ENCODE data around the gene GNLY. TPM values are rescaled to one million over a fixed set of nuclear protein-coding genes. Genes with fewer than 3 reads are reported as not detected.
"Not testable (repeated sequence)": the region's sequence is repeated elsewhere in the genome, so short reads cannot be mapped to it uniquely, and the experiment has no call there.

Gene GNLY
- not detected for polyA plus RNA-seq (2013, experiment 1 of 2; ENCODE audit: insufficient read length)
- not detected for polyA plus RNA-seq (2013, experiment 2 of 2; ENCODE audit: insufficient read length)

DNA sequence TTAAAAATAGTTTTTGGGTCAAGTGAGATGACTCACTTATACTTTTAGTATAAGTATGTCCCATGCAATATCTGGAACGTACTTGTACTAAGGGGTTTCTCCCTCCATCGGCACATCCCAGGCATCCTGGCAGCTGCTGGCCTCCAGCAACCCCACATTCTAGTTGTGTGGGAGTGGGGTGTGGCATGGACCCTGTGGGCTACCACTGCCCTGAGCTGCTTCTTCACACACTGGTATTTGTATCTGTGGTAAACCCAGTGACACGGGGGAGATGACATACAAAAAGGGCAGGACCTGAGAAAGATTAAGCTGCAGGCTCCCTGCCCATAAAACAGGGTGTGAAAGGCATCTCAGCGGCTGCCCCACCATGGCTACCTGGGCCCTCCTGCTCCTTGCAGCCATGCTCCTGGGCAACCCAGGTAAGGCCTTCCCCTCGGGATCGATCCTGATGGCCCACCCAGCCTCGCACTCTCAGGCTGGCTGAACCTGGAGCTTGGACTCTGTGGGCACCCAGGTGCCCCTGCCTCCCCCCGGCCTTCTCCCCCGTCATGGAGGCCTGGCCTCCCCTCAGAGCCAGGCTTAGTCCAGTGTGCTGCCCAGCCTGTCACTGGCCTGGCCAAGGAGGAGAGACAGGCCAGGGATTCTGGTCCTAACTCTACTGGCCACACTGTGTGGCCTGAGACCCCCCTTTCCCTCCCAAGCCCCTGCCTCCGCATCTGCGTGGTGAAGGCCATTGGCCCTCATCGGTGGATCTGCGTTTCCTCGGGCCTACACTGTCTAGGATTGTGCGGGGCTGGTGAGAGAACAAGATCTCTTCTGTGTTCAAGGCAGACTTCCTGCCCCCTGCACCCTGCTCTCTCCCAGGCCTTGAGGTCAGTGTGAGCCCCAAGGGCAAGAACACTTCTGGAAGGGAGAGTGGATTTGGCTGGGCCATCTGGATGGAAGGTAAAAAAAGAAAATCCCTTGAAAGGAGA is at the start of gene GNLY:
TSS of gene GNLY (plus strand) at position 307 of the 974 bp plus-strand sequence. CDS start at position 368, 61 bp downstream.
- DNase-seq = no peak

GRCh38 chr2:85644909-85645308 is 49.2 kb upstream of the GNLY start:
- no peak for DNase-seq

- DNase-seq = no peak
These were observed 48.0 kb upstream of the GNLY start for GRCh38 chr2:85646166-85646565.

DNA sequence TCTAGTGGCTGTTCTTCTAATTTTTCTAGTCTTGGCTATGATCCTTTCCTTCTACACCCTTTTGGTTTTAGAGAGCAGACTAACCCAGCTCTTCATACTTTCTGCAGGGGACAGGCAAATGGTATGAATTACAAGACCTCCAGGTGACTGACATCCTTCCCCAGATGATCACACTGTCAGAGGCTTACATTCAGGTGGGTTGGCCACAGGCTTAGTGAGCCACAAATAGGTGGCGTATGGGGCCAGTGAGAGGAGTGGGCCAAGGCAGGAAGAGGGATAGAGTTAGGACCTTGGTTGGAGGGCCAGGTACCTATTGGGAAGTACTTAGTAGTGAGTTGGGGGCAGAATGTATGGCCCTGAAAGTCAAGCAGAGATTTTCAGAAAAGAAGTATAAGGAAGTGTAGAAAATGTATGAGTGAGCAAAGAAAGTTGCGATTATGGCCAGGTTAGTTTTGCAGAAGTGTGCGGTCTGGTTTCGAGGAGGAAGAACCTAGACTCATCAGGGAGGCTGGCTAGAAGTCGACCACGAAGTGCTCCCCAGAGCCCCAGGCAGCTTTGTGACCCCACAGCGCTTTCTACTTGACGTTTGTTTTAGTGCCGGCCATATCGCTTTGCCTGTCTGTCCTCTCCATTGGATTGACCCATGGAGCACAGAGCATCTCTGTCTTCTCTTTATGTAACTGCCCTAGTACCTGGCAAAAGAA is 46.2 kb upstream of the GNLY start:
- DNase-seq = no peak

DNA sequence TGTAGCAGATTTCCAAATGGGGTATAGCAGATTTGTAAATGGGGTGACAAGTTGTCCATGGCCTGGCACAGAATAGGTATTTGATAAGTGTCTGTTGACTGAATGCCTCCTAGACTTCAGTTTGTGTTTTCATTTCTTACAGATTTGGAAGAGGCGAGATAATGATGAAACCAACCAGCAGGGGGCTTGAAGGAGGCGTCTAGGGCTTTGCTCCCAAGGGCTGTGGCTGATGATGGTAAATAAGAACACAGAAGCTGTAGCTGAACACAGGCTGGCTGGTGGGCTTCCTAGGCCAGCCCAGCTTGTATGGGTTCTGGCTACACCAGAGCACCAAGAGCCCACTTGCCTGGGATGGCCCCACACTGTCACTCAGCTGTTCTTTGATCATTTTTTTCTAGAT is 45.5 kb upstream of the GNLY start:
- DNase-seq = peak; percentile 63

DNA sequence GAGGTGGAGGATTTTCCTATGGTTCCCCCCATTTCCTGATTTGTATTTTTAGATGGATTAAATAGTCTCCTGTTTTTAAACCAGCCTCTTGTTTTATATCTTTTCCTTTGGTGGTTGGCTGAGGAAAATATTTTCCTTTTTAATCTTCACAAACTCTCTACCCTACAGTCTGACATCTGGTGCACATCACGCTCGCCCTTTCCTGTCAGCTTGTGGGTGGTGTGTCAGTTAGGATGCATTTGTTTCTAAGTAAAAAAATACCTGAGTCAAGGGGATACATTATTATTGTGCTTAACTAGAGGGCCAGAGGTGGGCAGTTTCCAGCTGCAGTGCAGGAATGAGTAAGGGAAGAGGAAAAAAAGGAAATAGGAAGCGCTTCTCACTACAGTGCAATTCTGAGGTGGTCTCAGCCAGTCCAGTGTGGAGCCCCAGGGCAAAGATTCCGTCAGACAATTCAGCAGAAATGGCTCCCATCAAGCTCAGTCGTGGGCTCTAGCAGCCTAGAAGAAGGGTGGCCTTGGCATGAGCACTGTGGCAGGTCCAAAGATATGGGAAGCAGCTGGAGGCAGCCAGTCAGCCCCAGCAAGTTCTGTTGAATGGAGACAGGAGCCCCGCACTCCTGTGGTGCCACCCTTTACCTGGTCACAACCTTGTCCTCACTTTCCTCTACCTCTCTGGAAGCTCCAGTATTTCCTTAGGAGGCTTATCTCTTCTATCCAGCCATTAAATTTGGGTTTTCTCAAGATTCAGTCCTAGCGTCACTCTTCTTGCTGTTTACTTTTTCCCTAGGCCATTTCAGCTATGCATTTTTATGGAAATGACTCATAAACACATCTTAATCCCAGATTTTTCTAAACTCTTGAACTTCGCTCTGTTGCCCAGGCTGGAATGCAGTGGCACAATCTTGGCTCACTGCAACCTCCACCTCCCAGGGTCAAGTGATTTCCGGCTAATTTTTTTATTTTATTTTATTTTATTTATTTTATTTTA is 44.7 kb upstream of the GNLY start:
- peak; percentile 87 for DNase-seq

GRCh38 chr2:85650456-85650855 is 43.7 kb upstream of the GNLY start:
- no peak for DNase-seq

- DNase-seq = no peak
These were observed 43.1 kb upstream of the GNLY start for GRCh38 chr2:85651097-85651496.

DNA sequence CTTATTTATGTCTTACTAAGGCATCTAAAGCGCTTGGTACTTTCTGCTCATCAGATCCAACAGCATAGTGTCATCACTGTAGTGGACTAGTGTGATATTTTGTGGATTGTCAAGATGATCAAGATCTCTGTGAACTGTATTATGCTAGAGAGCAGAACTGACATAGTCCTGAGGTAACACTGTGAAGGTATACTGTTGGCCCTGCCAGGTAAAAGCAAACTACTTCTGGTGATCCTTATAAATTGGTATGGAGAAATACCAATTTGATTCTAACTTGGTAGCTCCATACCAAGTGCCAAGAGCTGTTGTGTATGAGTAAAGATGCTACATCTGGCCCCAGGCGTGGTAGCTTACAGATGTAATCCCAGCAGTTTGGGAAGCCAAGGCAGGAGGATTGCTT is 42.1 kb upstream of the GNLY start:
- DNase-seq = no peak

- no peak for DNase-seq
These were observed 40.2 kb upstream of the GNLY start for GRCh38 chr2:85653996-85654395.

GRCh38 chr2:85655961-85656417 is 38.2 kb upstream of the GNLY start:
- peak; percentile 75 for DNase-seq

DNA sequence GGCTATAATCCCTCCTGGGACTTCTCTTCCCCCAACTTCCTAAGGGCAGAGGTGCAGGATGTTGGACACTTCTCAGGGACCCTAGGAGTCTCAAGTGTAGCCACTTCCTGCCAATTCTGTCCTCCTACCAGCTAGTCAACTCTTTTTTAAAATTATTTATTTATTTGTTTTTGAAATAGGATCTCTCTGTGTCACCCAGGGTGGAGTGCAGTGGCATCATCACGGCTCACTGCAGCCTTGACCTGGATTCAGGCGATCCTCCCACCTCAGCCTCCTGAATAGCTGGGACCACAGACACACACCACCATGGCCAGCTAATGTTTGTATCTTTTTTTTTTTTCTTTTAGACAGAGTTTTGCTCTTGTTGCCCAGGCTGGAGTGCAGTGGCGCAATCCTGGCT is 37.7 kb upstream of the GNLY start:
- DNase-seq = peak; percentile 29

- DNase-seq = not testable (repeated sequence)
These were observed 36.8 kb upstream of the GNLY start for GRCh38 chr2:85657399-85657798.

DNA sequence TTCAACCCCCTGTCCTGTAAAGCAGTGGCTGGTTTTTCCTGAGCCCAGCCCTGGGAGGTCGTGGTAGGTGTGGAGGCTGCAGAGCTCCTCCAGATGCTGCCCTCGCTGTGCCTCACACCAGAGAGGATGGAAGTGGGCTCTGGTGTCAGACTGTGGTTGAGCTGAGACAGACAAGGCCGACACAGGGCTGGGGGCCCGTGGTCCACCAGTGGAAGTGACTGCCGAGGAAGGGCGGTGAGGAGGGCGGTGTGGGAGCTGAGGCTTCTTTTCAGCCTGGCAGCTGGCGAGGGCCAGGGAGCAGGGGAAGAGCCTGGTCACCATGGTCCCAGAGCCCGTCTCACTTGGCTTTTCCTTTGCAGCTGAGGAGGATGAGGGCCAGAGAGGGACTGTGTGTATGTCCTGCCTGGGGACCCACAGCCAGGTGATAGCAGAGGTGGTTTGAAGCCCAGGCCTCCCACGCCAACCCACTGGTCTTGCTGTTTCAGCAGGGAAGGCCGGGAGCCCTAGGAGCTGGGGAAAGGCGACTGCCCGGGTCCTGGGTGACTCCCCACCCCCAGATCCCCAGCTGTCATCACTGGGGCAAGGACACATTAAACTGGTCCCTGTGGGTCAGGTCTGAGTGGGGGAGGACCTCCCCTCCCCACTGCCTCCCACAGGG is 34.7 kb upstream of the GNLY start:
- no peak for DNase-seq

DNA sequence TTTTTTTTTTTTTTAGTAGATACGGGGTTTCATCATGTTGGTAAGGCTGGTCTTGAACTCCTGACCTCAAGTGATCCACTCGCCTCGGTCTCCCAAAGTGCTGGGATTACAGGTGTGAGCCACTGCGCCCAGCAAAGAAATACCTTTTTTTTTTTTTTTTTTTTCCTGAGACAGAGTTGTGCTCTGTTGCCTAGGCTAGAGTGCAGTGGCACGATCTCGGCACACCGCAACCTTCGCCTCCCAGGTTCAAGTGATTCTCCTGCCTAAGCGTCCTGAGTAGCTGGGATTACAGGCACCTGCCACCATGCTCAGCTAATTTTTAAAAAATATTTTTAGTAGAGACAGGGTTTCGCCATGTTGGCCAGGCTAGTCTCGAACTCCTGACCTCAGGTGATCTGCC is 33.9 kb upstream of the GNLY start:
- not testable (repeated sequence) for DNase-seq

DNA sequence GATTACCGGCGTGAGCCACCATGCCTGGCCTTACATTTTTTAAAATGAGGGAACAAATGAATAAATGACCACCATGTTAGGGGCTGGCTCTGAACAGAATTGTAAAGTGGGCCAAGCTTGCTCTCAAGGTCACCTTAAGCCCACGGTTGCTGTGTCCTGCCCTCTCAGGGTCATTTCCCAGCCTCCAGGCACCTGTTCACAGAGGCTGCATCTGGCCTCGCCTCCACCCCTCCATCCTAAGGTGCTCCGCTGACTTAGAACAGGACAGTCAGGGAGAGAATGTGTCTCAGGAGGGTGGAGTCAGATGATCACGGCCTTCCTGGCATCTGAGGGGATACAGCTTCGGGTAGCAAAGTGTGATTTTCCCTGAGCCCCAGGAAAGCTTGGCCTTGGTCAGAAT is 33.4 kb upstream of the GNLY start:
- no peak for DNase-seq

DNA sequence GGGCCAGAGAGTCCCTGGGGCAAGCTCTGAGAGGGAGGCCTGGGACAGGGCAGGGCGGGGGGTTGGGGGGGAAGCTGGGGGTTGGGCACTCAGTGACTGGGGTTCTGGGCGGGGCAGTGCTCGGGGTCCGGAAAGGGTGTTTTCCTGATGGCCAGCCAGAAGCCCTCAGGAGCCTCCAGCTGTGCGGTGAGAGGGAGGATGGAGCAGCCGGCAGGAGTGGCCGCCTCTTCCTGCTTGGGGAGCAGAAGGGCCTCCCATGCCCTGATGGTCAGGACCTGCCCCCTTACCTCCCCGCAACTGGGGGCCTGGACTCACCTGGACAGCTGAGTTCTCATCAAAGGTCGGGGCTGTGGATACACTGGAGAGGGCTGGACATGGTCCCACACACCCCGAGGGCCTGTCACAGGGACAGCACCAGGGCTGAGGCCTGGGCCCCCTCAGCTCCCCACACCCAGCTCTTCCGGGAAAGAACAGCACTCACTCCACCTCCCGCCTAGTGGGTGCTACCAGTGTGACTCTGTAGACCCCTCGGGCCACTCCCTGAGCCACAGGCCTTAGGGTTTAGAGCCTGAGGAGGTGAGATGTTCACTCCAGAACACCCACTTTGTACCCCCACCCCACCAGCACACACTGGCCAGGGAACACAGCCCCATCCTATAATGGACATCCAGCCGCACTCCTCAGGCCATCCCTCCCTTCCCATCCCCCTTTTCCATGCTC is 32.9 kb upstream of the GNLY start:
- no peak for DNase-seq

DNA sequence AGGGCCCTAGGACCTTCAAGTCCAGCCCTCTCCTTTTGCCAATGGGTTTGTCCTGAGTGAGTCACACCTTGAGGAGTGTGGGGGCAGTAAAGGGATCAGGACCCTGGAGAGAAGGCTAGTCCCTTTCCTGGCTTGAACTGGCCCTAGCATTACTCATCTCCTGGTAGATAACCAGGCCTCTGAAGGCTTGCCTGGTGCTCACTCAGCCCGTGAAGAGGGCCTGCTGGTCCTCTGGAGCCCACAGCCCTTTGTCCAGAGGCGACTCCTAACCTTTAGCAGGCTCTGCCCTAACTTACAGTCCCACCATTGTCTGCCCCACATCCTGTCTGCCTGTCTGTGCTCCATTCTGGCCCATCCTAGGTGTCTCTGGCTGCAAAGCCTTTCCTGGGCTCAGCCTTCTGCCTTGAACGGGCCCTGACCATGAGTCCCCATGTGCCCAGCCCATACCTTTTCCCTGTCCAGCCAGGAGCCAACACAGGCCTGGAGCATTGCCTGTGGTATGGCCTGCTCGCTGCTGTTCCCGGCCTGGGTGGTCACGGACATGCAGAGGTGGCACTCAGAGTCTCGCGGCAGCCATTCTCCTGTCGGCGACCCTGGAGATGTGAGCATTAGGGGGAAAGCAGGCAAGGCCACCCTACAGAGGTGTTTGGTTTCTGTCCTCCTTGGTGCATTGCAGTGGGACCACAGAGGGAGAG is 31.1 kb upstream of the GNLY start:
- peak; percentile 83 for DNase-seq

DNA sequence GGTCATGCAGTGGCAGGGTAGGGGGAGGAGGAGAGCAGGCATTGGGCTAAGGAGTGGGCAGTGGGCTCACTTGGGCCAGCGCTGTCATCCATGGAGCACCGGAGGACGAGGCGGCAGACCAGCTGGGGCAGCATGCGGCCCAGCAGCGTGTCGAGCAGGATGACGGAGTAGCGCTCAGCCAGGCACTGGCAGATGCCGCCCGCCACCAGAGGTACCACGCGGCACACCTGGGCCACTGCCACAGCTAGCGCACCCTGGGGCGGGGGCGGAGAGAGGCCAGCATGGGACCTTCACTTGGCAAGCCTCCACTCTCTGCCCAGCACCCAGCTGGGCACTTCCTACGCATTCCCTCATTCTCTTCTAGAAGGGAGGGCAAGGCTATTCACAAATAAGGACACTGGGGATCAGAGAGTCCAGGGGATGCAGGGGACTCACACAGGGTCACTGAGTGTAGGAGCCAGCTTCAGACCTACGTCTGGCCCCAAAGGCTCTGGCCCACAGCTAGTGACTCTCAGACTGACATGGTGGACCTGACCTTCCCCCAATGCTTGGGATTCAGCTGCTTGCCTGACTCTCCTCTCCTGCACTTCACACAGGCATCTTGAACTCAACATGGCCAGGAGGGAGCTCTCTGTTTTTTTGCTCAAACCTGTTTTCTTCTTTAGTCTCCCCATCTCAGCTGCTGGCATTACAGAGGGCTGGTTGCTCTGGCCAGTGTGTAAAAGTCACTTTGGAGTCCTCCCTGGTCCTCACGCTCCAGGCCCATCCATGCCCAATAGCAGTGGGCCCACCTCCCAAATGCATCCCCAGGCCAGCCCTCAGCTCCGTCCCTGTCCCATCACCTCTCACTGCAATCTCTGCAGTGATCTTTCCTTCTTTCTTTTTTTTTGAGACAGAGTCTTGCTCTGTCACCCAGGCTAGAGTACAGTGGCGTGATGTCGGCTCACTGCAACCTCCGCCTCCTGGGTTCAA is 30.3 kb upstream of the GNLY start:
- DNase-seq = no peak
